ENCODE data around the gene SLAMF6. TPM values are rescaled to one million over a fixed set of nuclear protein-coding genes. Genes with fewer than 3 reads are reported as not detected.

The SLAMF6 gene
- total and polyA plus RNA-seq, 4 donors, result 0.76 to 1.2 (median 0.92) TPM

DNA sequence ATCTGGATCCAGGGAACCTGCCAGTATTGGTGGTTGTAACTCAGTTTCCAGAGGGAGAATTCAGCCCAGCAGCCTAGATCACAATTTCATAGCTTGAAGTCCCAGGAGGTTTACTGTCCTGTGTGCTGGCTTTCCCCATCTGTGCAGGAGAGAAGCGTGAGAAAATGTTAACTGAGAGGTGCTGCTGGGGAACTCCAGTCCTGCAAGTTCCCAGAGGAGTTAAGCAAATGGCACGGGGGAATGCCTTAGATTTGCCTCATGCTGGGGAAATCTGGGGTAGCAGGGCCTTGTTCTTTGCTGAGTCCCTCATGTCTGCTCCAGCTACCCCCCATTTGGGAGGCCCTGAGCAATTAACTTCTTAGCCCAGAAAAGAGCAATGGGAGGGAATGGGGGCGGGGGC lies 25.1 kb upstream of the SLAMF6 start:
- DNase-seq (ENCODE audit: low spot score), result no peak
- Histone ChIP-seq H3K4me3 (ENCODE audit: low read depth in 1 of 3, low read length in 3 of 3) (no peak overlapping the region), H3K4me1 (ENCODE audit: control insufficient read depth in 4 of 4, insufficient read depth in 4 of 4, low read length in 3 of 4) (peaks cover under 1 to 11% (median 4%) of the 10 kb centered on the region in 4 donors), H3K27ac (ENCODE audit: low read depth in 1 of 2, low read length in 2 of 2) (no peak overlapping the region), H3K9ac (ENCODE audit: low read depth in 1 of 2, low read length in 2 of 2) (no peak overlapping the region), H3K27me3 (ENCODE audit: control insufficient read depth in 4 of 4, insufficient read depth in 4 of 4, low read length in 3 of 4) (no peaks in the 10 kb centered on the region), H3K9me3 (ENCODE audit: control insufficient read depth in 4 of 4, low read length in 3 of 4) (no peaks in the 10 kb centered on the region), H3K36me3 (ENCODE audit: control insufficient read depth in 4 of 4, insufficient read depth in 3 of 4, low read depth in 1 of 4, low read length in 3 of 4) (no peaks in the 10 kb centered on the region)
- WGBS, result 94% methylated on average over 3 of the region's 3 CpGs
- TF ChIP-seq RXRA (IDR thresholded peaks at IDR 0.05) (no peak), FOXA2 (IDR thresholded peaks at IDR 0.05) (no peak), HNF4A (conservative IDR thresholded peaks at IDR 0.05) (no peak), HNF4G (IDR thresholded peaks at IDR 0.05) (no peak), YY1 (IDR thresholded peaks at IDR 0.05) (no peak), GABPA (IDR thresholded peaks at IDR 0.05 in 1 of 2, conservative IDR thresholded peaks at IDR 0.05 in 1 of 2) (no peak), JUND (IDR thresholded peaks at IDR 0.05) (no peak), TAF1 (conservative IDR thresholded peaks at IDR 0.05) (no peak), FOXA1 (IDR thresholded peaks at IDR 0.05) (no peak), SP1 (IDR thresholded peaks at IDR 0.05) (no peak), NR2F2 (IDR thresholded peaks at IDR 0.05) (no peak), EGR1 (IDR thresholded peaks at IDR 0.05; ENCODE audit: low read depth in 2 of 2) (no peak)
- TF ChIP-seq, protein P1, sequence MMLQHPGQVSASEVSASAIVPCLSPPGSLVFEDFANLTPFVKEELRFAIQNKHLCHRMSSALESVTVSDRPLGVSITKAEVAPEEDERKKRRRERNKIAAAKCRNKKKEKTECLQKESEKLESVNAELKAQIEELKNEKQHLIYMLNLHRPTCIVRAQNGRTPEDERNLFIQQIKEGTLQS (IDR thresholded peaks at IDR 0.05), result no peak
- TF ChIP-seq, protein P2, sequence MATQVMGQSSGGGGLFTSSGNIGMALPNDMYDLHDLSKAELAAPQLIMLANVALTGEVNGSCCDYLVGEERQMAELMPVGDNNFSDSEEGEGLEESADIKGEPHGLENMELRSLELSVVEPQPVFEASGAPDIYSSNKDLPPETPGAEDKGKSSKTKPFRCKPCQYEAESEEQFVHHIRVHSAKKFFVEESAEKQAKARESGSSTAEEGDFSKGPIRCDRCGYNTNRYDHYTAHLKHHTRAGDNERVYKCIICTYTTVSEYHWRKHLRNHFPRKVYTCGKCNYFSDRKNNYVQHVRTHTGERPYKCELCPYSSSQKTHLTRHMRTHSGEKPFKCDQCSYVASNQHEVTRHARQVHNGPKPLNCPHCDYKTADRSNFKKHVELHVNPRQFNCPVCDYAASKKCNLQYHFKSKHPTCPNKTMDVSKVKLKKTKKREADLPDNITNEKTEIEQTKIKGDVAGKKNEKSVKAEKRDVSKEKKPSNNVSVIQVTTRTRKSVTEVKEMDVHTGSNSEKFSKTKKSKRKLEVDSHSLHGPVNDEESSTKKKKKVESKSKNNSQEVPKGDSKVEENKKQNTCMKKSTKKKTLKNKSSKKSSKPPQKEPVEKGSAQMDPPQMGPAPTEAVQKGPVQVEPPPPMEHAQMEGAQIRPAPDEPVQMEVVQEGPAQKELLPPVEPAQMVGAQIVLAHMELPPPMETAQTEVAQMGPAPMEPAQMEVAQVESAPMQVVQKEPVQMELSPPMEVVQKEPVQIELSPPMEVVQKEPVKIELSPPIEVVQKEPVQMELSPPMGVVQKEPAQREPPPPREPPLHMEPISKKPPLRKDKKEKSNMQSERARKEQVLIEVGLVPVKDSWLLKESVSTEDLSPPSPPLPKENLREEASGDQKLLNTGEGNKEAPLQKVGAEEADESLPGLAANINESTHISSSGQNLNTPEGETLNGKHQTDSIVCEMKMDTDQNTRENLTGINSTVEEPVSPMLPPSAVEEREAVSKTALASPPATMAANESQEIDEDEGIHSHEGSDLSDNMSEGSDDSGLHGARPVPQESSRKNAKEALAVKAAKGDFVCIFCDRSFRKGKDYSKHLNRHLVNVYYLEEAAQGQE (IDR thresholded peaks at IDR 0.05), result no peak
- TF ChIP-seq, protein P3, sequence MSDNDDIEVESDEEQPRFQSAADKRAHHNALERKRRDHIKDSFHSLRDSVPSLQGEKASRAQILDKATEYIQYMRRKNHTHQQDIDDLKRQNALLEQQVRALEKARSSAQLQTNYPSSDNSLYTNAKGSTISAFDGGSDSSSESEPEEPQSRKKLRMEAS (IDR thresholded peaks at IDR 0.05), result no peak
- TF ChIP-seq, protein P4, sequence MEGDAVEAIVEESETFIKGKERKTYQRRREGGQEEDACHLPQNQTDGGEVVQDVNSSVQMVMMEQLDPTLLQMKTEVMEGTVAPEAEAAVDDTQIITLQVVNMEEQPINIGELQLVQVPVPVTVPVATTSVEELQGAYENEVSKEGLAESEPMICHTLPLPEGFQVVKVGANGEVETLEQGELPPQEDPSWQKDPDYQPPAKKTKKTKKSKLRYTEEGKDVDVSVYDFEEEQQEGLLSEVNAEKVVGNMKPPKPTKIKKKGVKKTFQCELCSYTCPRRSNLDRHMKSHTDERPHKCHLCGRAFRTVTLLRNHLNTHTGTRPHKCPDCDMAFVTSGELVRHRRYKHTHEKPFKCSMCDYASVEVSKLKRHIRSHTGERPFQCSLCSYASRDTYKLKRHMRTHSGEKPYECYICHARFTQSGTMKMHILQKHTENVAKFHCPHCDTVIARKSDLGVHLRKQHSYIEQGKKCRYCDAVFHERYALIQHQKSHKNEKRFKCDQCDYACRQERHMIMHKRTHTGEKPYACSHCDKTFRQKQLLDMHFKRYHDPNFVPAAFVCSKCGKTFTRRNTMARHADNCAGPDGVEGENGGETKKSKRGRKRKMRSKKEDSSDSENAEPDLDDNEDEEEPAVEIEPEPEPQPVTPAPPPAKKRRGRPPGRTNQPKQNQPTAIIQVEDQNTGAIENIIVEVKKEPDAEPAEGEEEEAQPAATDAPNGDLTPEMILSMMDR (IDR thresholded peaks at IDR 0.05; ENCODE audit: low read depth, low read length, missing input control), result no peak

DNA sequence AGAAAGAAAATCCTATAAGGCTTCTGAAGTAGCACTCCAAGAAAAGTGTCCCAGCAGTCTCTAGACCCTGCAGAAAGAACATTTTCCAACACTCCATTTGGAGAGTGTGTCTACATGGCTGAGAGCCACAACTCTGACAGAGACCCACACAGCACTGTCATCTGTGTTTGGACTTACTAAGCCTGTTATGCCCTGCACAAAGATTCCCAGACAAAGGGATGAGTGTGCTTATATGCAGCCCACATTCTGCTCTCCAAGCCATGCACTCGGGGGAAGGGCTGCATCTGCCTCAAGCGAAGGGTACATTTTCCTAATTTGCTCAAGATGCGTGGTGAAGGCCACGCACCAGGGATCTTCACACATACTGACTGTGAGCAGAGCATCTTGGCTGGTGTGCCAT lies 24.4 kb upstream of the SLAMF6 start:
- WGBS, result 84% methylated on average over 4 of the region's 4 CpGs
- Histone ChIP-seq H3K9ac (ENCODE audit: low read depth in 1 of 2, low read length in 2 of 2) (no peak overlapping the region), H3K36me3 (ENCODE audit: control insufficient read depth in 4 of 4, insufficient read depth in 3 of 4, low read depth in 1 of 4, low read length in 3 of 4) (no peaks in the 10 kb centered on the region), H3K4me3 (ENCODE audit: low read depth in 1 of 3, low read length in 3 of 3) (no peak overlapping the region), H3K9me3 (ENCODE audit: control insufficient read depth in 4 of 4, low read length in 3 of 4) (no peaks in the 10 kb centered on the region), H3K27me3 (ENCODE audit: control insufficient read depth in 4 of 4, insufficient read depth in 4 of 4, low read length in 3 of 4) (no peaks in the 10 kb centered on the region), H3K4me1 (ENCODE audit: control insufficient read depth in 4 of 4, insufficient read depth in 4 of 4, low read length in 3 of 4) (peaks cover 2 to 19% (median 11%) of the 10 kb centered on the region in 4 donors), H3K27ac (ENCODE audit: low read depth in 1 of 2, low read length in 2 of 2) (no peak overlapping the region)
- DNase-seq (ENCODE audit: low spot score), result no peak
- TF ChIP-seq GABPA (IDR thresholded peaks at IDR 0.05 in 1 of 2, conservative IDR thresholded peaks at IDR 0.05 in 1 of 2), result no peak
- TF ChIP-seq, protein P5, sequence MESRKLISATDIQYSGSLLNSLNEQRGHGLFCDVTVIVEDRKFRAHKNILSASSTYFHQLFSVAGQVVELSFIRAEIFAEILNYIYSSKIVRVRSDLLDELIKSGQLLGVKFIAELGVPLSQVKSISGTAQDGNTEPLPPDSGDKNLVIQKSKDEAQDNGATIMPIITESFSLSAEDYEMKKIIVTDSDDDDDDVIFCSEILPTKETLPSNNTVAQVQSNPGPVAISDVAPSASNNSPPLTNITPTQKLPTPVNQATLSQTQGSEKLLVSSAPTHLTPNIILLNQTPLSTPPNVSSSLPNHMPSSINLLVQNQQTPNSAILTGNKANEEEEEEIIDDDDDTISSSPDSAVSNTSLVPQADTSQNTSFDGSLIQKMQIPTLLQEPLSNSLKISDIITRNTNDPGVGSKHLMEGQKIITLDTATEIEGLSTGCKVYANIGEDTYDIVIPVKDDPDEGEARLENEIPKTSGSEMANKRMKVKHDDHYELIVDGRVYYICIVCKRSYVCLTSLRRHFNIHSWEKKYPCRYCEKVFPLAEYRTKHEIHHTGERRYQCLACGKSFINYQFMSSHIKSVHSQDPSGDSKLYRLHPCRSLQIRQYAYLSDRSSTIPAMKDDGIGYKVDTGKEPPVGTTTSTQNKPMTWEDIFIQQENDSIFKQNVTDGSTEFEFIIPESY (IDR thresholded peaks at IDR 0.05), result no peak

Measured in liver (tissue), 9 donors.